Measurements from ENCODE around the gene MUC4.
"Not testable (repeated sequence)": the region's sequence is repeated elsewhere in the genome, so short reads cannot be mapped to it uniquely, and the experiment has no call there.

Gene MUC4

GRCh38 chr3:195760345-195761122, 51.2 kb downstream of the MUC4 start:
- peak; percentile 7 for DNase-seq

GRCh38 chr3:195758721-195759353, 52.9 kb downstream of the MUC4 start:
- DNase-seq, result no peak

- DNase-seq, result no peak
Observed at GRCh38 chr3:195757827-195758226, 53.9 kb downstream of the MUC4 start.

GRCh38 chr3:195757438-195757770, 54.3 kb downstream of the MUC4 start:
- no peak for DNase-seq

- DNase-seq, result no peak
Observed at GRCh38 chr3:195755791-195756676, 55.7 kb downstream of the MUC4 start.

GRCh38 chr3:195755391-195755790, 56.3 kb downstream of the MUC4 start:
- no peak for DNase-seq

GRCh38 chr3:195754906-195755305, 56.8 kb downstream of the MUC4 start:
- DNase-seq, result no peak

- no peak for DNase-seq
Observed at GRCh38 chr3:195754141-195754540, 57.6 kb downstream of the MUC4 start.

GRCh38 chr3:195753581-195753980, 58.1 kb downstream of the MUC4 start:
- DNase-seq, result no peak

- no peak for DNase-seq
Observed at GRCh38 chr3:195752546-195753331, 59.0 kb downstream of the MUC4 start.

- DNase-seq, result no peak
Observed at GRCh38 chr3:195752066-195752465, 59.7 kb downstream of the MUC4 start.

- DNase-seq, result no peak
Observed at GRCh38 chr3:195751560-195751959, 60.2 kb downstream of the MUC4 start.

- no peak for DNase-seq
Observed at GRCh38 chr3:195750797-195751520, 60.8 kb downstream of the MUC4 start.

- not testable (repeated sequence) for DNase-seq
Observed at GRCh38 chr3:195749101-195749500, 62.6 kb downstream of the MUC4 start.

- DNase-seq, result no peak
Observed at GRCh38 chr3:195748661-195749060, 63.1 kb downstream of the MUC4 start.

GRCh38 chr3:195746751-195747150, 65.0 kb downstream of the MUC4 start:
- no peak for DNase-seq

- DNase-seq, result no peak
Observed at GRCh38 chr3:195746346-195746745, 65.4 kb downstream of the MUC4 start.

GRCh38 chr3:195744437-195744836, 67.3 kb downstream of the MUC4 start:
- DNase-seq, result no peak

- DNase-seq, result no peak
Observed at GRCh38 chr3:195739561-195740111, 72.1 kb downstream of the MUC4 start.

GRCh38 chr3:195738274-195739044, 73.3 kb downstream of the MUC4 start:
- DNase-seq, result no peak

GRCh38 chr3:195737782-195738181, 73.9 kb downstream of the MUC4 start:
- DNase-seq, result not testable (repeated sequence)

Measured in fibroblast of upper back skin (primary cell).